ENCODE results near the gene VPS37C. TPM values are rescaled to one million over a fixed set of nuclear protein-coding genes. Genes with fewer than 3 reads are reported as not detected.

VPS37C gene
- total and polyA plus RNA-seq, 10 of the 15 experiments (the other 5 are each of a cell fraction or from before 2014, with no cell fraction given): 0.39 to 16.5 (median 7.8) TPM

GRCh38 chr11:61115498-61116224 lies 45.6 kb downstream of the VPS37C start:
- intact Hi-C loops (cut with micrococcal nuclease; ENCODE audit: unreplicated experiment): no loop called here
- 78% methylated on average over 21 of the region's 21 CpGs for WGBS (ENCODE audit: insufficient coverage, insufficient replicate concordance, low lambda C conversion rate, missing lambda C conversion rate)
- no TSS peak for BruUV-seq (replicated peaks)
- POLR2A ChIA-PET: no interaction called here
- no peaks in the 10 kb centered on the region for H3K9me3 ChIP-seq (replicated peaks; ENCODE audit: control insufficient read depth, insufficient read depth, low read length)
- H3K4me2 ChIP-seq (ENCODE audit: control insufficient read depth, insufficient read depth): no peak overlapping the region
- SMC1A ChIA-PET (ENCODE audit: uncharacterized antibody, unreplicated experiment): no interaction called here
- RAD21 ChIA-PET (ENCODE audit: unreplicated experiment): interaction anchor here (0.9 kb wide), 1 partner anchor 10 kb away, joined by 3 read pairs; no protein-coding TSS in a partner anchor
- ATAC-seq: no peak
- FAIRE-seq: no peak
- in situ Hi-C loops (cut with MboI): no loop called here
- no peaks in the 10 kb centered on the region for H3K27me3 ChIP-seq (replicated peaks in 1 of 2; ENCODE audit: control insufficient read depth in 2 of 2, insufficient read depth in 2 of 2, low read length in 1 of 2)
- H3K79me2 ChIP-seq (ENCODE audit: control insufficient read depth, insufficient read depth, low read length): no peaks in the 10 kb centered on the region
- H2AFZ ChIP-seq (ENCODE audit: control insufficient read depth, low read depth, low read length): no peak overlapping the region
- no peak overlapping the region for H3K9ac ChIP-seq (ENCODE audit: control insufficient read depth, insufficient read depth, low read length)
- H3K36me3 ChIP-seq (ENCODE audit: control insufficient read depth in 2 of 2, insufficient read depth in 2 of 2, low read length in 1 of 2): no peaks in the 10 kb centered on the region
- H4K20me1 ChIP-seq (ENCODE audit: control insufficient read depth, insufficient read depth): no peaks in the 10 kb centered on the region
- TF ChIP-seq POU2F2 (IDR thresholded peaks at IDR 0.05; ENCODE audit: borderline replicate concordance, low read depth, low read length) (no peak), NFXL1 (IDR thresholded peaks at IDR 0.05; ENCODE audit: borderline replicate concordance) (no peak), POLR2AphosphoS2 (IDR thresholded peaks at IDR 0.05; ENCODE audit: low read depth, low read length) (no peak), SIN3A (IDR thresholded peaks at IDR 0.05; ENCODE audit: low read depth, low read length) (no peak), RBBP5 (conservative IDR thresholded peaks at IDR 0.05) (no peak), REST (IDR thresholded peaks at IDR 0.05; ENCODE audit: low read depth, low read length) (no peak), PAX5 (IDR thresholded peaks at IDR 0.05; ENCODE audit: borderline replicate concordance, low read depth, low read length) (no peak)
- no peak overlapping the region for H3K4me3 ChIP-seq
- peaks cover 9% of the 10 kb centered on the region for H3K4me1 ChIP-seq (ENCODE audit: control insufficient read depth, insufficient read depth, low read length)
- DNase-seq (ENCODE audit: low read depth, low spot score): no peak
- CTCF ChIA-PET: interaction anchor here (0.7 to 2.9 kb wide), 3 partner anchors 146 to 753 kb away, joined by 3 to 9 read pairs (median 3); no protein-coding TSS in a partner anchor
- H3K27ac ChIP-seq (ENCODE audit: control insufficient read depth, insufficient read depth): no peak overlapping the region

All from GM12878 (cell line).